Measurements from ENCODE around the gene TBC1D1.

DNA sequence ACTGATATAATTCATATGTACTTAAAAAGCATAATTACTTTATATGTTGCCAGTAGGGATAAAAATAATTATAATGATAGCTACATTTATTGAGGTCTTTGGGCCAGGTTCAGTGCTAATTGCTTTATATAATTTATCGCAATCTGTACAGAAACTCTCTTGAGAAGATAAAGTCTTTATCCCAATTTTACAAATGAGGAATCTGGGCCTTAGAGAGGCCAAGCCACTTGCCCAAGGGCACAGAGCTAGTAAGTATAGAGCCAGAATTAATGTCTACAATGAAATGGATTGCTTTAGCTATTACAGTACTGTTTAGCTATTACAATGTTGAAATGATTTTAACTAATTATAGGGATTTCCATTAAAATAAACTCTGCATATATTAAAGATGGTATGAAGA is 30.6 kb upstream of the TBC1D1 start:
- no peak for TF ChIP-seq CREB5 (CRISPR knock-in tag; IDR thresholded peaks at IDR 0.05; ENCODE audit: low read depth)
- TF ChIP-seq ZFP3 (CRISPR knock-in tag; IDR thresholded peaks at IDR 0.05): no peak
